NCI-H2029 treated with DMSO at 0.1 percent for 48 hours (cell line): ENCODE measurements around the gene SPANXD.
"Not testable (repeated sequence)": the region's sequence is repeated elsewhere in the genome, so short reads cannot be mapped to it uniquely, and the experiment has no call there.

ENCODE experiments used
- DNase-seq: peaks from one replicate; lab custom pipeline; 2025; lab: John Stamatoyannopoulos, UW

Gene SPANXD, protein sequence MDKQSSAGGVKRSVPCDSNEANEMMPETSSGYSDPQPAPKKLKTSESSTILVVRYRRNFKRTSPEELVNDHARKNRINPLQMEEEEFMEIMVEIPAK

DNA sequence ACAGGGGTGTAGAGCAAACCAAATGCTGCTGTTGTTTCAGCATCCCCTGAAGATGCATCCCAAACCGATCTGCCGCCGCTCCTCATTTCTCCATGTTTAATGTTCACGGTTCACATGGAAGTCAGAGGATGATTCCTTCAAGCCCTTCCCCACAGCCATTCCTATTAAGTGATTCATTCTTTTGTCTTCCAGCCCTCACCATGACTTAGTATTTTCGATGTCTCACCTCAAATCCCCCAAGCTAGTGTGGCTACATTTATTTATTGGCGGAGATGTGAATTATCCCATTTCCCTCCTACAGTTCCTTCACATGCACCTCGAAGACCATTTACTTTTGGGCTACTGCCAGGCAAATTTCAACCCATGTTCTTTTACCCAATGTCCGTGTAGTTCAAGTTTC, at the start of gene SPANXD:
Gene SPANXD, minus strand, starts transcription at position 101 of the 400 bp plus-strand sequence. CDS start 334 bp downstream, outside the sequence.
- not testable (repeated sequence) for DNase-seq

DNA sequence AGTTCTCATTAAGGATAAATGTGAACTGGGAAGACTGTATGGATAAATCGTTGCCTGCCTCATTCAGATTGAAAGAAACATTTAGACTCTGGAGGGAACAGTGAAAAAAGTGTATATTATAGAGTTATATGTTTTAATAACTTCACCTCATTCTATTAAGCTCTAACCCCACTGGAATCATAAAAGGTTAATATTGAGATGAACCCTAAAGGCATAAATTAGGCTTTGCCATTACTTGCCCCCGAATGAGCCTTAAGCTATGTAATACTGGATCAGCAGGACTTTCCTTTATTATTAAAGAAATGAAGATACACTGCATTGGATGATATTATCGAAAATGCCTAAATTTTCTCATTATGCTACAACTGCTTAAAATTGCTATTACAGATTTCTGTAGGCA, 44.1 kb upstream of the SPANXD start:
- DNase-seq = no peak

DNA sequence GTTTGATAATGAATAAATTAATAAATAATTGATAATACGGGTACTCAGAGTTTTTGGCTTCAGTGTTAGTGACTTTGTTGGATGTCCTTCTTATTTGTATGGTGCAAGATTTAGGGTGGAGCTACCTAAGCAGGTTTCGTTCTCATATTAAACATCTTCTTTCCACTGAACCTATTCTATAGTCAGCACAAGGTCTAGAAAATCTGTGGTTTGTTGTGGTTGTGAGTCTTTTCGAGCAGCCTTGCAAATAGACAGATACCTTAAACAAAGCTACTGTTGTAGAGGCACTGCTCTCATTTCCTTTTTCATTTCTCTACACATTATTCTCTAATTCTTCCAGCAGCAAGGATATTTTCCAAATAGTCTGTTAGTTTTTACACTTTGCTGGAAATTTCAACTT, 38.1 kb upstream of the SPANXD start:
- no peak for DNase-seq

DNA sequence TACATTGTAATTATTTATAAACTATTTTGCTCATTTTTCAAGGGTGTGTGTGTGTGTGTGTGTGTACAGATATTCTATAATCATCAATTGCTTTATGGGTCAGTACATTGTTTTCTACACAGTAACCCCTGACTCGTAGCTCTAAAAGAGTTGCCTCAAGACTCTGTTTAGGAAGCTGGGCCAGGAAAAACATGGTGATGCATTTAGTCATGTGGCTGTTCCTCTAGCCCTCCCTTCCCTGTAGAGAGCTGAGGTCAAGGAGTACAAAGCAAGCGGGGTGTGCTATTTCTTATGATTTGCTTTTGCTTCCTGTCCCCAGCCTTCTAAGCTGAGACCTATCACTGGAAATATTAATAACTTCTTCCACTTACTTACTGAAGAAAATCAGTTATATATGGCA, 34.8 kb upstream of the SPANXD start:
- no peak for DNase-seq

DNA sequence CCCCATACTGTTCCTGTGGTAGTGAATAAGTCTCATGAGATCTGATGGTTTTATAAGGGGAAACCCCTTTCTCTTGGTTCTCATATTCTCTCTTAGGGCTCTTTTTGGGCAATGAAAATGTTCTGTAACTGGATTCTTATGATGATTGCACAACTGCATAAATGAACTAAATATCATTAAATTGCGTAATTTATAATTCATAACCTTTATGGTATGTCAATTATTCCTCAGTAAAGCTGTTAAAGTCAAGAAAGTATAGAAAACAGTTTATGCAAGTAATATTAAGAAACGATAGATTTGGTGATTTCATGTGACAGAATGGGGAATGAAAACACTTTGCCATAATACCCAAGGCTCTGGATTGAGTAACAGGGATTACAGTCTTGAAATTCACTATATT, 33.5 kb upstream of the SPANXD start:
- no peak for DNase-seq

DNA sequence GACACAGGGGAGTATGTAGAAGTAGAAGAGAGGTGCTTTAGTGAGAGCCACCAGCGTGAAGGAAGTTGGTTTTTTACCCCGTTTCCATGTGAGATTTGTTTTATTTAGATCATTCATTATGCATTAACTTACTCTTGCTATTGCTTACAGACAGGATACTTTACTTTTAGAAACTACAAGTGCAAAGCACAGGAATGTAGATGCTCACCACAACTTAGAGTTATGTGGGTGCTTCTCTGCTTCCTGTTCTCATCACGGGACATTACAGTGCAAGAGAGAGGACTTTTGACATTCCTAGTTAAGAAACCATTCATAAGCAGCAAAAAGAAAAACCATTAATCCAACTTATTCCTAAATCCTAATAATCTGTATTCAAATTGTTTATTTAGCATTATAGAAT, 25.6 kb upstream of the SPANXD start:
- DNase-seq = no peak

DNA sequence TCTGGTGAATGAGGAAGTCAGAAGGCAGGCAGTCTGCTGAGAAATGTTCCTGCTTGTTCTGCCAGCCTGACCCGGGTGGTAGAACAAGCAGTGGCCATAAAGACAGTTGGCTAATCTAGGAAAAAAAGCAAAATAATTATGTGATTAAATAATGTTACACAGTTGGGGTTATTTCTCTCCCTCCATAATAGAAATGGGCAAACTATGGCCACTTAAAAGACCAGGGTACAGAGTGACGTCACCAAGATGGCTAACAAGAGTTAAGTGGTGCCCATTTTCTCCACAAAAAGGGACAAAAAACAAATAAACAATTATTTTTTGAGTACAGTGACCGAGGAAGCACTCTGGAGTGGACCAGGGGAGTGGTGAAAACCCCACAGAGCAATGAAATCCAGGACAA, 16.1 kb upstream of the SPANXD start:
- DNase-seq = no peak

DNA sequence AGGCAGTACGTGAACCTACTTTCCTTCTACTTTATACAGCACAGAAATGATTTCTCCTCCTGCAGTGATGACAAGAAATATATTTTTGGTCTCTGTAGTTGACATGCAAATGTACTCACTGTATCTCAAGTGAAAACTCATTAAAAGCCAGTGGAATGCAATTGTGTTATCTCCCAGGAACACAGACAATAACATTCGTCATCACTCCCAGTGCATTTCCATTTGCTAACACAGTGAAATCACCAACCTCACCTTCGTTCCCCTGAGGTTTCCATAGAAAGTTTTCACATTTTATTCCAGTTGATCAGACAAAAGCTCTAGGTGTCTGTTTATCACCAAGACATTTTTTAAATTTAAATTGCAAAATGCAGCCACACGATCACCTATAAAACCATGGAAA, 2.5 kb upstream of the SPANXD start:
- no peak for DNase-seq

DNA sequence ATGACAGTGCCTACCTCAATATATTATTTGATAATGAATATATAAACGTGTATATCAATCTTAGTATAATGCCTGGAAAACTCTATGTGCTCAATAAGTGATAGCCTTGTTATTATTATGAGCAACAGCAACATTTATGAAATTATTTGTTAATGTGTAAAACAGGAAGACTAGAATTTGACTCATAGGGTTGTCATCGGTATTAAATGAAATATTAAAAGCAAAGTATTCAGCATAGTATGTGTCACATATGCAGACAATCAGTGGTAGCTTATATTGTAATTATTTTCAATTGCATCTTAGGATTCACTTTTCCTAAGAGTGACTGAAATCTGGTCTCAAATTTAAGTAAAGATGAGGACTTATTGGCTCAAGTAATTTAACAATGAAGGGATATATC, 24.6 kb downstream of the SPANXD start:
- DNase-seq = no peak

DNA sequence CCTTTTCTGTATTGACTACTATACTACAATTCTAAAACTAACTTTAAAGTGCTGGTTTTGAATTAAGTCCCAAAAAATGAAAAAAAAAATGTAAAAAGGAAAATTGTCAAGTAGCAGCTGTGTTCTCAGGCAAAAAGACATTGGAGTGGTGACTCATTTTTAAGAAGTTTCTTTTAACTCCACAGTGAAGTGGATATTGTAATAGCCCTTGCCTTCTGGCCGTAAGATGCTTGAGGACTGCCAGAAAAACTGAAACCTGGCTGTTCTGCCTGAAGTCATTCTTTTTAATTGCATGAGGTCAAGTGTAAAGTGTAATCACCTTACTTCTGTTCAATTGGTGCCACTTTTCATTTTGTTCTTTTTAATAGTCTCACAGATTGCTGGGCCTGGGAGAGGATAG, 28.9 kb downstream of the SPANXD start:
- no peak for DNase-seq

DNA sequence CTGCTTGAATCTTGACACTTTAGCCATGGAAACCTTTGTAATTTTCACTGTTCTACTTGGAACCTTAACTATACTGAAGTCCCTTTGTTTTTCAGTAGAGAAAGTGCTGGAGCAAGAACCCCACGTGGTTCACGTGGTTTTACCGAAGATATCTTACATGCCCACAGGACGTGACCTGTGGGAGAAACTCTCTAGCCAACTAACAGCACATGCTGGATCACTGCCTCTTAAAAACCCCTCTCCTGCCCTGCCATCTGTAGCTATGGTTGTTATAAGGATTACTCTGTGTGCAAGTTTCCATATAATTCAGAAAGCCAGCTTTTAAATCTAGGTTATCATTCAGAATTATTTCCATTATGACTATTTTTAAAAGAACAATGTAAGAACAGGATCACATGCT, 30.2 kb downstream of the SPANXD start:
- no peak for DNase-seq

DNA sequence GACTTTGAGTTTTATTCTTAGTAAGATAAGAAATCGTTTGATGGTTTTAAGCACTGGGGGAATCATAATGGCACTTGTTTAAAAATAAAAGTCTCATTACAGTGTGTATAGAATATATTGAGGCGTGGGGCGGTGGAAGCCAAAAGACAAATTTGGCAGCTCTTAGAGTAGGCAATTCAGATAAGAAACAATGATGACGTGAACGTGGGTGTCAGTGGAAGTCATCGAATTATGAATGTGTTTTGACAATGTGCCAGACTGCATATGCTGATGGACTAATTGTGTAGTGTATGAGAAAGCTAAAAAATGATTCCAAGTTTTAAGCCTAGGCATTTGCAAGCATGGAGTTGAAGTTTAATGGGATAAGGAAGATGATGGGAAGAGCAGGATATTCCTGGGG, 35.8 kb downstream of the SPANXD start:
- DNase-seq = no peak

DNA sequence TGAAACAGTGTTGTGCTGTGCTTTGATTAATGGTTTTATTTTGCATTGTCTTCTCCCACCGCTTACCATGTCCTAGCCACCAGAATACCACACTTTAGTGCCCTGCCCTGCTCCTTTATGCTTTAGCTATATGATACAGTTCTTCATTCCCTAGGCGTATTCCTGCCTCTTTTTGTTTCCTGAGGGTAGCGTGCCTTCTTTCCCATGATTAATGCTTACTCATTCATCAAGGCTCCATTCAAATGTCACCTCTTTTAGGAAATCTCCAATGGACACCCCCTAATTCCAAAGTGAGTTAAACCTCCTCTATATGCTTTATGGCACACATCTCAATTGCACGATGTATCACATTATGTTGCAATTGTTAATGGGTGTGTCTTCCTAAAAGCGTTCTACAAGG, 46.3 kb downstream of the SPANXD start:
- no peak for DNase-seq
